HL-60 (cell line): Measurements from ENCODE around the gene NPEPL1.

Experiments used
- DNase-seq, 2 experiments: peaks; one replicate each; pipeline ENCODE4 v3.0.0-alpha.2; 2010 to 2020; ENCODE audit warnings: low read depth in 1 of 2, low spot score in 1 of 2
- H3K27ac ChIP-seq: fragments of 250-450 bp; sonication (Bioruptor Pico); replicated peaks from 2 replicates; pipeline ENCODE4 v1.5.1; 2020; ENCODE audit warnings: mild to moderate bottlenecking, moderate library complexity
- H3K27me3 ChIP-seq: fragments of 250-450 bp; sonication (Bioruptor Pico); 2 replicates; pipeline ENCODE4 v1.5.1; 2021; ENCODE audit warnings: mild to moderate bottlenecking, moderate library complexity; ENCODE audit not compliant: insufficient read depth, poor library complexity, severe bottlenecking
- H3K4me3 ChIP-seq: replicated peaks from 2 replicates; pipeline ENCODE4 v1.5.1; 2011; ENCODE audit warnings: mild to moderate bottlenecking, control low read depth, low read length; ENCODE audit not compliant: insufficient read depth
- CTCF ChIP-seq: IDR thresholded peaks from one replicate; pipeline ENCODE4 v1.5.1; 2011; ENCODE audit warnings: low read length, control low read depth, inconsistent platforms; ENCODE audit not compliant: insufficient read depth
- GABPA ChIP-seq: IDR thresholded peaks from 2 replicates; pipeline ENCODE4 v1.6.1; 2012; ENCODE audit warnings: low read depth
- POLR2AphosphoS5 ChIP-seq: IDR thresholded peaks from 2 replicates; pipeline ENCODE4 v1.6.1; 2012; ENCODE audit warnings: low read depth
- SPI1 ChIP-seq: IDR thresholded peaks from 2 replicates; pipeline ENCODE4 v1.6.1; 2012; ENCODE audit warnings: low read depth, mild to moderate bottlenecking, borderline replicate concordance
- TF ChIP-seq, protein P1 (sequence below): IDR thresholded peaks from 2 replicates; pipeline ENCODE4 v1.6.1; 2012; ENCODE audit warnings: low read depth; ENCODE audit not compliant: insufficient replicate concordance

The NPEPL1 gene

DNA sequence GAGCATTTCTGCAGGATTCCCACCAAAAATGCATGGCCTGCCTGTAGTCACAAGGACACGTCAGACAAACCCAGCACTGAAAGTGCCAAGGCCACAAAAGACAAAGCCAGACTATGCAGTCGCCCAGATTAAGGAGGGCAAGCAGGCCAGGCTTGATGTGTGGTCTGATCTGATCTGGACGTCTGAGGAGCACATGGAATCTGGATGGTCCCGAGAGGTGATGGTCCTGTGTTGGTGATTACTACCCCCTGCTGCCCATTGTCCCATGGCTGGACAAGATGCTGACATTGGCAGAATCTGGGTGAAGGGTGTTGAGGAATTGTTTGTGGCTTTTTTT, 17.1 kb downstream of the NPEPL1 start:
- TF ChIP-seq, protein P1, sequence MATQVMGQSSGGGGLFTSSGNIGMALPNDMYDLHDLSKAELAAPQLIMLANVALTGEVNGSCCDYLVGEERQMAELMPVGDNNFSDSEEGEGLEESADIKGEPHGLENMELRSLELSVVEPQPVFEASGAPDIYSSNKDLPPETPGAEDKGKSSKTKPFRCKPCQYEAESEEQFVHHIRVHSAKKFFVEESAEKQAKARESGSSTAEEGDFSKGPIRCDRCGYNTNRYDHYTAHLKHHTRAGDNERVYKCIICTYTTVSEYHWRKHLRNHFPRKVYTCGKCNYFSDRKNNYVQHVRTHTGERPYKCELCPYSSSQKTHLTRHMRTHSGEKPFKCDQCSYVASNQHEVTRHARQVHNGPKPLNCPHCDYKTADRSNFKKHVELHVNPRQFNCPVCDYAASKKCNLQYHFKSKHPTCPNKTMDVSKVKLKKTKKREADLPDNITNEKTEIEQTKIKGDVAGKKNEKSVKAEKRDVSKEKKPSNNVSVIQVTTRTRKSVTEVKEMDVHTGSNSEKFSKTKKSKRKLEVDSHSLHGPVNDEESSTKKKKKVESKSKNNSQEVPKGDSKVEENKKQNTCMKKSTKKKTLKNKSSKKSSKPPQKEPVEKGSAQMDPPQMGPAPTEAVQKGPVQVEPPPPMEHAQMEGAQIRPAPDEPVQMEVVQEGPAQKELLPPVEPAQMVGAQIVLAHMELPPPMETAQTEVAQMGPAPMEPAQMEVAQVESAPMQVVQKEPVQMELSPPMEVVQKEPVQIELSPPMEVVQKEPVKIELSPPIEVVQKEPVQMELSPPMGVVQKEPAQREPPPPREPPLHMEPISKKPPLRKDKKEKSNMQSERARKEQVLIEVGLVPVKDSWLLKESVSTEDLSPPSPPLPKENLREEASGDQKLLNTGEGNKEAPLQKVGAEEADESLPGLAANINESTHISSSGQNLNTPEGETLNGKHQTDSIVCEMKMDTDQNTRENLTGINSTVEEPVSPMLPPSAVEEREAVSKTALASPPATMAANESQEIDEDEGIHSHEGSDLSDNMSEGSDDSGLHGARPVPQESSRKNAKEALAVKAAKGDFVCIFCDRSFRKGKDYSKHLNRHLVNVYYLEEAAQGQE: no peak
- TF ChIP-seq GABPA (no peak), POLR2AphosphoS5 (no peak), CTCF (no peak), SPI1 (no peak)
- no peaks in the 10 kb centered on the region for H3K27me3 ChIP-seq
- no peak overlapping the region for H3K4me3 ChIP-seq
- no peak overlapping the region for H3K27ac ChIP-seq
- no peak for DNase-seq

GRCh38 chr20:58710481-58711265, 18.1 kb downstream of the NPEPL1 start:
- no peaks in the 10 kb centered on the region for H3K27me3 ChIP-seq
- DNase-seq: no peak
- H3K27ac ChIP-seq: no peak overlapping the region
- H3K4me3 ChIP-seq: no peak overlapping the region
- TF ChIP-seq POLR2AphosphoS5 (no peak), SPI1 (no peak), GABPA (no peak), CTCF (no peak)
- TF ChIP-seq, protein P1: no peak

GRCh38 chr20:58711266-58712051, 18.9 kb downstream of the NPEPL1 start:
- H3K27me3 ChIP-seq: no peaks in the 10 kb centered on the region
- TF ChIP-seq, protein P1: no peak
- TF ChIP-seq GABPA (no peak), SPI1 (no peak), POLR2AphosphoS5 (no peak), CTCF (no peak)
- H3K4me3 ChIP-seq: no peak overlapping the region
- no peak for DNase-seq
- H3K27ac ChIP-seq: no peak overlapping the region
